HEK293 (cell line): ENCODE results near the gene HOXC5.

Experiments used
- BCL11B ChIP-seq: fragments of 450-650 bp; formaldehyde crosslinking; IDR thresholded peaks from 2 replicates; pipeline ENCODE4 v1.5.1; 2016; ENCODE audit warnings: low read depth, missing biosample characterization, missing genetic modification characterization
- FEZF1 ChIP-seq: fragments of 450-650 bp; formaldehyde crosslinking; IDR thresholded peaks from 2 replicates; pipeline ENCODE4 v1.5.1; 2016; ENCODE audit warnings: missing biosample characterization, missing genetic modification characterization
- PBX3 ChIP-seq: sonication (generic); formaldehyde crosslinking; IDR thresholded peaks from 2 replicates; pipeline ENCODE4 v1.8.1; 2022; ENCODE audit warnings: mild to moderate bottlenecking, moderate library complexity, missing genetic modification reagents
- REST ChIP-seq: fragments of 450-650 bp; formaldehyde crosslinking; IDR thresholded peaks from 2 replicates; pipeline ENCODE4 v1.5.1; 2016; ENCODE audit warnings: missing biosample characterization, missing genetic modification characterization
- SCRT2 ChIP-seq: fragments of 450-650 bp; formaldehyde crosslinking; IDR thresholded peaks from 2 replicates; pipeline ENCODE4 v1.5.1; 2016; ENCODE audit warnings: missing biosample characterization, missing genetic modification characterization
- TCF7L2 ChIP-seq: IDR thresholded peaks from 2 replicates; pipeline ENCODE4 v1.6.1; 2011; ENCODE audit warnings: low read depth, mild to moderate bottlenecking, inconsistent platforms, low read length, moderate library complexity, borderline replicate concordance
- WT1 ChIP-seq: fragments of 450-650 bp; formaldehyde crosslinking; IDR thresholded peaks from 2 replicates; pipeline ENCODE4 v1.5.1; 2016; ENCODE audit warnings: missing biosample characterization, missing genetic modification characterization
- ZBTB20 ChIP-seq: fragments of 450-650 bp; formaldehyde crosslinking; IDR thresholded peaks from 2 replicates; pipeline ENCODE4 v1.5.1; 2016; ENCODE audit warnings: missing biosample characterization, missing genetic modification characterization
- ZBTB8A ChIP-seq: fragments of 450-650 bp; formaldehyde crosslinking; IDR thresholded peaks from 2 replicates; pipeline ENCODE4 v1.5.1; 2016; ENCODE audit warnings: missing biosample characterization, missing genetic modification characterization
- ZNF157 ChIP-seq: fragments of 450-650 bp; formaldehyde crosslinking; IDR thresholded peaks from 2 replicates; pipeline ENCODE4 v1.5.1; 2016; ENCODE audit warnings: missing biosample characterization, missing genetic modification characterization
- ZNF24 ChIP-seq: fragments of 450-650 bp; formaldehyde crosslinking; IDR thresholded peaks from 2 replicates; pipeline ENCODE4 v1.5.1; 2016; ENCODE audit warnings: missing biosample characterization, missing genetic modification characterization
- ZNF501 ChIP-seq: fragments of 450-650 bp; formaldehyde crosslinking; IDR thresholded peaks from 2 replicates; pipeline ENCODE4 v1.5.1; 2016; ENCODE audit warnings: missing biosample characterization, missing genetic modification characterization
- ZNF629 ChIP-seq: fragments of 450-650 bp; formaldehyde crosslinking; IDR thresholded peaks from 2 replicates; pipeline ENCODE4 v1.5.1; 2017; ENCODE audit warnings: missing biosample characterization, missing genetic modification characterization
- ZNF692 ChIP-seq: fragments of 450-650 bp; formaldehyde crosslinking; IDR thresholded peaks from 2 replicates; pipeline ENCODE4 v1.5.1; 2016; ENCODE audit warnings: missing biosample characterization, missing genetic modification characterization
- ZNF76 ChIP-seq: fragments of 450-650 bp; formaldehyde crosslinking; IDR thresholded peaks from 2 replicates; pipeline ENCODE4; 2016; ENCODE audit warnings: low read depth, missing biosample characterization, missing genetic modification characterization, borderline replicate concordance
- ZNF777 ChIP-seq: fragments of 450-650 bp; formaldehyde crosslinking; IDR thresholded peaks from 2 replicates; pipeline ENCODE4 v1.5.1; 2017; ENCODE audit warnings: missing biosample characterization, missing genetic modification characterization, borderline replicate concordance
- ZNF792 ChIP-seq: fragments of 450-650 bp; formaldehyde crosslinking; IDR thresholded peaks from 2 replicates; pipeline ENCODE4 v1.5.1; 2016; ENCODE audit warnings: missing biosample characterization, missing genetic modification characterization
- ZNF837 ChIP-seq: fragments of 450-650 bp; formaldehyde crosslinking; IDR thresholded peaks from 2 replicates; pipeline ENCODE4 v1.5.1; 2016; ENCODE audit warnings: missing biosample characterization, missing genetic modification characterization
- ZNF843 ChIP-seq: fragments of 450-650 bp; formaldehyde crosslinking; IDR thresholded peaks from 2 replicates; pipeline ENCODE4 v1.5.1; 2016; ENCODE audit warnings: missing biosample characterization, missing genetic modification characterization
- ZSCAN4 ChIP-seq: fragments of 450-650 bp; formaldehyde crosslinking; IDR thresholded peaks from 2 replicates; pipeline ENCODE4 v1.5.1; 2017; ENCODE audit warnings: missing biosample characterization, missing genetic modification characterization
- TF ChIP-seq, protein P1 (sequence below): fragments of 450-650 bp; formaldehyde crosslinking; optimal IDR thresholded peaks from 2 replicates; pipeline ENCODE3; 2016; ENCODE audit warnings: missing biosample characterization, mild to moderate bottlenecking, missing genetic modification characterization
- TF ChIP-seq, protein P2 (sequence below): fragments of 450-650 bp; formaldehyde crosslinking; IDR thresholded peaks from 2 replicates; pipeline ENCODE4 v1.5.1; 2016; ENCODE audit warnings: missing biosample characterization, missing genetic modification characterization
- TF ChIP-seq, protein P3 (sequence below): fragments of 450-650 bp; formaldehyde crosslinking; IDR thresholded peaks from 2 replicates; pipeline ENCODE4 v1.5.1; 2016; ENCODE audit warnings: missing biosample characterization, missing genetic modification characterization, borderline replicate concordance

Gene HOXC5

GRCh38 chr12:54000116-54001114 is 32.4 kb upstream of the HOXC5 start, which contains the start of gene HOXC9 (continued):
- TF ChIP-seq ZNF157 (tag by site-specific recombination) (no peak), ZNF792 (no peak), ZNF837 (tag by site-specific recombination) (no peak), ZNF777 (tag by site-specific recombination) (no peak), ZNF501 (tag by site-specific recombination) (no peak), FEZF1 (tag by site-specific recombination) (no peak), ZNF843 (tag by site-specific recombination) (no peak), ZSCAN4 (peak; percentile 48; the same call in 1 of the 2 replicates), ZNF629 (tag by site-specific recombination) (no peak), ZNF76 (tag by site-specific recombination) (peak; percentile 11; the same call in 1 of the 2 replicates), TCF7L2 (no peak), PBX3 (CRISPR knock-in tag) (0 out of 2 replicates have a peak, but pooled peaks have one; percentile 69), REST (tag by site-specific recombination) (peak; percentile 80), ZBTB20 (tag by site-specific recombination) (peak; percentile 61), WT1 (tag by site-specific recombination) (peak; percentile 39; the same call in 1 of the 2 replicates), ZNF692 (peak; percentile 30; the same call in 1 of the 2 replicates), SCRT2 (tag by site-specific recombination) (no peak), ZBTB8A (tag by site-specific recombination) (peak; percentile 72), BCL11B (tag by site-specific recombination) (no peak), ZNF24 (tag by site-specific recombination) (no peak)
- TF ChIP-seq, protein P1, sequence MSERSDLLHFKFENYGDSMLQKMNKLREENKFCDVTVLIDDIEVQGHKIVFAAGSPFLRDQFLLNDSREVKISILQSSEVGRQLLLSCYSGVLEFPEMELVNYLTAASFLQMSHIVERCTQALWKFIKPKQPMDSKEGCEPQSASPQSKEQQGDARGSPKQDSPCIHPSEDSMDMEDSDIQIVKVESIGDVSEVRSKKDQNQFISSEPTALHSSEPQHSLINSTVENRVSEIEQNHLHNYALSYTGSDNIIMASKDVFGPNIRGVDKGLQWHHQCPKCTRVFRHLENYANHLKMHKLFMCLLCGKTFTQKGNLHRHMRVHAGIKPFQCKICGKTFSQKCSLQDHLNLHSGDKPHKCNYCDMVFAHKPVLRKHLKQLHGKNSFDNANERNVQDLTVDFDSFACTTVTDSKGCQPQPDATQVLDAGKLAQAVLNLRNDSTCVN, result peak; percentile 72
- TF ChIP-seq, protein P2, sequence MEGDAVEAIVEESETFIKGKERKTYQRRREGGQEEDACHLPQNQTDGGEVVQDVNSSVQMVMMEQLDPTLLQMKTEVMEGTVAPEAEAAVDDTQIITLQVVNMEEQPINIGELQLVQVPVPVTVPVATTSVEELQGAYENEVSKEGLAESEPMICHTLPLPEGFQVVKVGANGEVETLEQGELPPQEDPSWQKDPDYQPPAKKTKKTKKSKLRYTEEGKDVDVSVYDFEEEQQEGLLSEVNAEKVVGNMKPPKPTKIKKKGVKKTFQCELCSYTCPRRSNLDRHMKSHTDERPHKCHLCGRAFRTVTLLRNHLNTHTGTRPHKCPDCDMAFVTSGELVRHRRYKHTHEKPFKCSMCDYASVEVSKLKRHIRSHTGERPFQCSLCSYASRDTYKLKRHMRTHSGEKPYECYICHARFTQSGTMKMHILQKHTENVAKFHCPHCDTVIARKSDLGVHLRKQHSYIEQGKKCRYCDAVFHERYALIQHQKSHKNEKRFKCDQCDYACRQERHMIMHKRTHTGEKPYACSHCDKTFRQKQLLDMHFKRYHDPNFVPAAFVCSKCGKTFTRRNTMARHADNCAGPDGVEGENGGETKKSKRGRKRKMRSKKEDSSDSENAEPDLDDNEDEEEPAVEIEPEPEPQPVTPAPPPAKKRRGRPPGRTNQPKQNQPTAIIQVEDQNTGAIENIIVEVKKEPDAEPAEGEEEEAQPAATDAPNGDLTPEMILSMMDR (tag by site-specific recombination), result no peak; the same call in 1 of the 2 replicates
- TF ChIP-seq, protein P3, sequence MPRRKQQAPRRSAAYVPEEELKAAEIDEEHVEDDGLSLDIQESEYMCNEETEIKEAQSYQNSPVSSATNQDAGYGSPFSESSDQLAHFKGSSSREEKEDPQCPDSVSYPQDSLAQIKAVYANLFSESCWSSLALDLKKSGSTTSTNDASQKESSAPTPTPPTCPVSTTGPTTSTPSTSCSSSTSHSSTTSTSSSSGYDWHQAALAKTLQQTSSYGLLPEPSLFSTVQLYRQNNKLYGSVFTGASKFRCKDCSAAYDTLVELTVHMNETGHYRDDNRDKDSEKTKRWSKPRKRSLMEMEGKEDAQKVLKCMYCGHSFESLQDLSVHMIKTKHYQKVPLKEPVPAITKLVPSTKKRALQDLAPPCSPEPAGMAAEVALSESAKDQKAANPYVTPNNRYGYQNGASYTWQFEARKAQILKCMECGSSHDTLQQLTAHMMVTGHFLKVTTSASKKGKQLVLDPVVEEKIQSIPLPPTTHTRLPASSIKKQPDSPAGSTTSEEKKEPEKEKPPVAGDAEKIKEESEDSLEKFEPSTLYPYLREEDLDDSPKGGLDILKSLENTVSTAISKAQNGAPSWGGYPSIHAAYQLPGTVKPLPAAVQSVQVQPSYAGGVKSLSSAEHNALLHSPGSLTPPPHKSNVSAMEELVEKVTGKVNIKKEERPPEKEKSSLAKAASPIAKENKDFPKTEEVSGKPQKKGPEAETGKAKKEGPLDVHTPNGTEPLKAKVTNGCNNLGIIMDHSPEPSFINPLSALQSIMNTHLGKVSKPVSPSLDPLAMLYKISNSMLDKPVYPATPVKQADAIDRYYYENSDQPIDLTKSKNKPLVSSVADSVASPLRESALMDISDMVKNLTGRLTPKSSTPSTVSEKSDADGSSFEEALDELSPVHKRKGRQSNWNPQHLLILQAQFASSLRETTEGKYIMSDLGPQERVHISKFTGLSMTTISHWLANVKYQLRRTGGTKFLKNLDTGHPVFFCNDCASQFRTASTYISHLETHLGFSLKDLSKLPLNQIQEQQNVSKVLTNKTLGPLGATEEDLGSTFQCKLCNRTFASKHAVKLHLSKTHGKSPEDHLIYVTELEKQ (tag by site-specific recombination), result no peak
